ENCODE results near the gene P3H2. TPM values are rescaled to one million over a fixed set of nuclear protein-coding genes. Genes with fewer than 3 reads are reported as not detected.

Gene P3H2
- total and polyA plus RNA-seq, 9 of the 15 experiments (the other 6 are each of a cell fraction or from before 2014, with no cell fraction given), result 0.04 to 0.26 (median 0.22) TPM; not detected in 6

DNA sequence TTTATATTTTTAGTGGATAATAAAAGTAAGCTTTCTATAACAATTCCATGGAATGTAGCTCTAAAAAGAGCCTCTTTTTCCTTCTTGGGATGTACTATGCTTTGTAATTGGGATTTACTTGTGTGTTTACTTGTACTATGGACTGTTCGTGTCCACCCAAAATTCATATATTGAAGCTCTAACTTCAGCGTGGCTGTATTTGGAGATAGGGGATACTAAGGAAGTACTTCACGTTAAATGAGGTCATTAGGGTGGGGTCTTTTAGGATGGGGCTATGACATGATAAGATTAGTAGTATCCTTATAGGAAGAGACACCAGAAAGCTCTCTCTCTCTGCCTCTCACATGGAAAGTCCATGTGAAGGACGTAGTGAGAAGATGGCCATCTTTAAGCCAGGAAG lies 64.9 kb downstream of the P3H2 start (continued):
- TF ChIP-seq KLF1 (tag; IDR thresholded peaks at IDR 0.05), result no peak
- TF ChIP-seq, protein P1, sequence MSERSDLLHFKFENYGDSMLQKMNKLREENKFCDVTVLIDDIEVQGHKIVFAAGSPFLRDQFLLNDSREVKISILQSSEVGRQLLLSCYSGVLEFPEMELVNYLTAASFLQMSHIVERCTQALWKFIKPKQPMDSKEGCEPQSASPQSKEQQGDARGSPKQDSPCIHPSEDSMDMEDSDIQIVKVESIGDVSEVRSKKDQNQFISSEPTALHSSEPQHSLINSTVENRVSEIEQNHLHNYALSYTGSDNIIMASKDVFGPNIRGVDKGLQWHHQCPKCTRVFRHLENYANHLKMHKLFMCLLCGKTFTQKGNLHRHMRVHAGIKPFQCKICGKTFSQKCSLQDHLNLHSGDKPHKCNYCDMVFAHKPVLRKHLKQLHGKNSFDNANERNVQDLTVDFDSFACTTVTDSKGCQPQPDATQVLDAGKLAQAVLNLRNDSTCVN (CRISPR knock-in tag; IDR thresholded peaks at IDR 0.05), result no peak
- TF ChIP-seq, protein P2, sequence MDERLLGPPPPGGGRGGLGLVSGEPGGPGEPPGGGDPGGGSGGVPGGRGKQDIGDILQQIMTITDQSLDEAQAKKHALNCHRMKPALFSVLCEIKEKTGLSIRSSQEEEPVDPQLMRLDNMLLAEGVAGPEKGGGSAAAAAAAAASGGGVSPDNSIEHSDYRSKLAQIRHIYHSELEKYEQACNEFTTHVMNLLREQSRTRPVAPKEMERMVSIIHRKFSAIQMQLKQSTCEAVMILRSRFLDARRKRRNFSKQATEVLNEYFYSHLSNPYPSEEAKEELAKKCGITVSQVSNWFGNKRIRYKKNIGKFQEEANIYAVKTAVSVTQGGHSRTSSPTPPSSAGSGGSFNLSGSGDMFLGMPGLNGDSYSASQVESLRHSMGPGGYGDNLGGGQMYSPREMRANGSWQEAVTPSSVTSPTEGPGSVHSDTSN (CRISPR knock-in tag; IDR thresholded peaks at IDR 0.05; ENCODE audit: low read depth), result no peak
- TF ChIP-seq, protein P2 (tag; conservative IDR thresholded peaks at IDR 0.05; ENCODE audit: low read depth), result no peak
- no peak for TF ChIP-seq FUS (optimal IDR thresholded peaks at IDR 0.05; ENCODE audit: low read depth, low read length)
- TF ChIP-seq MYNN (IDR thresholded peaks at IDR 0.05), result no peak
- TF ChIP-seq MYNN (CRISPR knock-in tag; IDR thresholded peaks at IDR 0.05), result no peak
- no peak for TF ChIP-seq ETV5 (CRISPR knock-in tag; IDR thresholded peaks at IDR 0.05; ENCODE audit: low read depth)
